HTERT RPE-1 (cell line): ENCODE data around the gene ACVR1.

Source experiments
- in situ Hi-C: fragments of 300-500 bp; cut with MboI; formaldehyde crosslinking; loops from 4 replicates; pipeline ENCODE4 v1.14.3; 2020; ENCODE audit warnings: low sequenced_read_pairs

Gene ACVR1

GRCh38 chr2:157793053-157793612 lies 83.0 kb downstream of the ACVR1 start:
- in situ Hi-C loops: no loop called here

GRCh38 chr2:157792335-157793052 lies 83.6 kb downstream of the ACVR1 start:
- in situ Hi-C loops: no loop called here

- in situ Hi-C loops: no loop called here
Measured at GRCh38 chr2:157790780-157791179, 85.3 kb downstream of the ACVR1 start.

- in situ Hi-C loops: no loop called here
Measured at GRCh38 chr2:157789933-157790511, 86.1 kb downstream of the ACVR1 start.

GRCh38 chr2:157789256-157789655 lies 86.9 kb downstream of the ACVR1 start:
- in situ Hi-C loops: no loop called here

GRCh38 chr2:157788201-157788600 lies 87.9 kb downstream of the ACVR1 start:
- in situ Hi-C loops: no loop called here

GRCh38 chr2:157787364-157787938 lies 88.7 kb downstream of the ACVR1 start:
- in situ Hi-C loops: no loop called here

- in situ Hi-C loops: no loop called here
Measured at GRCh38 chr2:157786663-157787363, 89.3 kb downstream of the ACVR1 start.

- in situ Hi-C loops: no loop called here
Measured at GRCh38 chr2:157785866-157786662, 90.1 kb downstream of the ACVR1 start.

GRCh38 chr2:157785200-157785599 lies 90.9 kb downstream of the ACVR1 start:
- in situ Hi-C loops: no loop called here

GRCh38 chr2:157784823-157785175 lies 91.3 kb downstream of the ACVR1 start:
- in situ Hi-C loops: no loop called here

GRCh38 chr2:157784169-157784822 lies 91.8 kb downstream of the ACVR1 start:
- in situ Hi-C loops: no loop called here

GRCh38 chr2:157783245-157783644 lies 92.9 kb downstream of the ACVR1 start:
- in situ Hi-C loops: no loop called here

- in situ Hi-C loops: no loop called here
Measured at GRCh38 chr2:157782057-157782845, 93.9 kb downstream of the ACVR1 start.

- in situ Hi-C loops: no loop called here
Measured at GRCh38 chr2:157780211-157780610, 95.9 kb downstream of the ACVR1 start.

- in situ Hi-C loops: no loop called here
Measured at GRCh38 chr2:157779794-157780193, 96.3 kb downstream of the ACVR1 start.

GRCh38 chr2:157777427-157777826 lies 98.7 kb downstream of the ACVR1 start:
- in situ Hi-C loops: no loop called here

- in situ Hi-C loops: no loop called here
Measured at GRCh38 chr2:157771234-157771633, 104.9 kb downstream of the ACVR1 start.

GRCh38 chr2:157769856-157770255 lies 106.3 kb downstream of the ACVR1 start:
- in situ Hi-C loops: no loop called here
